Measurements from ENCODE around the gene BICD1. TPM values are rescaled to one million over a fixed set of nuclear protein-coding genes. Genes with fewer than 3 reads are reported as not detected.
A peak's percentile ranks its signal among the peaks of the same experiment; 100 is the strongest.

The BICD1 gene
- total RNA-seq, 1 donor from 2014 or later: 8.5 TPM

- H3K27ac ChIP-seq (replicated peaks): no peak overlapping the region
- H3K4me1 ChIP-seq: no peaks in the 10 kb centered on the region
- DNase-seq: no peak
- H3K27me3 ChIP-seq (ENCODE audit: low read depth): no peaks in the 10 kb centered on the region
- H3K4me3 ChIP-seq: no peak overlapping the region
- no peaks in the 10 kb centered on the region for H3K36me3 ChIP-seq
- H3K9me3 ChIP-seq (replicated peaks): peaks cover 20% of the 10 kb centered on the region
- no peak for TF ChIP-seq CTCF (IDR thresholded peaks at IDR 0.05; ENCODE audit: borderline replicate concordance)
- intact Hi-C loops (cut with micrococcal nuclease): no loop called here
Observed at GRCh38 chr12:32196250-32197198, 89.9 kb downstream of the BICD1 start.

- no peaks in the 10 kb centered on the region for H3K27me3 ChIP-seq (ENCODE audit: low read depth)
- intact Hi-C loops (cut with micrococcal nuclease): no loop called here
- DNase-seq: no peak
Observed at GRCh38 chr12:32197421-32197820, 90.8 kb downstream of the BICD1 start.

GRCh38 chr12:32198555-32198954 is 91.9 kb downstream of the BICD1 start:
- Histone ChIP-seq H3K4me3 (no peak overlapping the region), H3K4me1 (no peaks in the 10 kb centered on the region), H3K9me3 (replicated peaks) (peaks cover 20% of the 10 kb centered on the region), H3K27me3 (ENCODE audit: low read depth) (no peaks in the 10 kb centered on the region), H3K27ac (replicated peaks) (no peak overlapping the region), H3K36me3 (no peaks in the 10 kb centered on the region)
- no peak for TF ChIP-seq CTCF (IDR thresholded peaks at IDR 0.05; ENCODE audit: borderline replicate concordance)
- no peak for DNase-seq
- intact Hi-C loops (cut with micrococcal nuclease): no loop called here

More at GRCh38 chr12:32197421-32197820, 90.8 kb downstream of the BICD1 start:
- no peak for TF ChIP-seq CTCF (IDR thresholded peaks at IDR 0.05; ENCODE audit: borderline replicate concordance)
- Histone ChIP-seq H3K4me3 (no peak overlapping the region), H3K4me1 (no peaks in the 10 kb centered on the region), H3K27ac (replicated peaks) (no peak overlapping the region), H3K9me3 (replicated peaks) (peaks cover 20% of the 10 kb centered on the region), H3K36me3 (no peaks in the 10 kb centered on the region)

GRCh38 chr12:32201096-32201495 is 94.4 kb downstream of the BICD1 start:
- H3K4me1 ChIP-seq: no peaks in the 10 kb centered on the region
- TF ChIP-seq CTCF (IDR thresholded peaks at IDR 0.05; ENCODE audit: borderline replicate concordance): no peak
- H3K9me3 ChIP-seq (replicated peaks): peaks cover 4% of the 10 kb centered on the region
- no peaks in the 10 kb centered on the region for H3K27me3 ChIP-seq (ENCODE audit: low read depth)
- no peak for DNase-seq
- H3K27ac ChIP-seq (replicated peaks): no peak overlapping the region
- no peaks in the 10 kb centered on the region for H3K36me3 ChIP-seq
- intact Hi-C loops (cut with micrococcal nuclease): no loop called here
- no peak overlapping the region for H3K4me3 ChIP-seq

- Histone ChIP-seq H3K4me3 (no peak overlapping the region), H3K9me3 (replicated peaks) (peaks cover 4% of the 10 kb centered on the region), H3K36me3 (no peaks in the 10 kb centered on the region), H3K4me1 (no peaks in the 10 kb centered on the region), H3K27me3 (ENCODE audit: low read depth) (no peaks in the 10 kb centered on the region), H3K27ac (replicated peaks) (no peak overlapping the region)
- no peak for TF ChIP-seq CTCF (IDR thresholded peaks at IDR 0.05; ENCODE audit: borderline replicate concordance)
- intact Hi-C loops (cut with micrococcal nuclease): no loop called here
- DNase-seq: peak; percentile 18
Observed at GRCh38 chr12:32201976-32202375, 95.3 kb downstream of the BICD1 start.

All from left ventricle myocardium inferior (tissue), 1 donor.